ENCODE results near the gene CALHM3.
A peak's percentile ranks its signal among the peaks of the same experiment; 100 is the strongest.
"Not testable (repeated sequence)": the region's sequence is repeated elsewhere in the genome, so short reads cannot be mapped to it uniquely, and the experiment has no call there.

CALHM3 gene

GRCh38 chr10:103502849-103503660 is 24.0 kb upstream of the CALHM3 start:
- DNase-seq = no peak

DNA sequence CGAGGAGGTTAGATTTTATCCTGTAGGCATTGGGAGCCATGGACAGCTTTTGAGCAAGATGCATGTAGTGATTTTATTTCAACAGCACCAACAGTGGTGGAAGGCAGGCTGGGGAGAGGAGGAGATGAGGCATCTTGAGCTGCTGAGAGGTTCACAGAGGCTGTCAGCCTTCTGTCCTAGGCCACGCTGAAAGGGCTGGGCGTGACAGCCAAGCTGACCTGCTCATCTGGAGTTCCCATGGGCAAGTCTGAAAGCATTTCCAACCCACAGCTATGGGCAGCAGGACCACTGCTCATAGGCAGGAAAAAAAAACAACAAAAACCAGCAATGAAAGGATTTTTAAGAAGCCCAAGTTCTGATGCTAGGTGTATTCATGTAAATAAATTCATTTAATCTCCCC is 22.1 kb upstream of the CALHM3 start:
- no peak for DNase-seq

GRCh38 chr10:103500481-103500880 is 21.4 kb upstream of the CALHM3 start:
- no peak for DNase-seq

- DNase-seq = no peak
Measured at GRCh38 chr10:103499881-103500280, 20.8 kb upstream of the CALHM3 start.

GRCh38 chr10:103498936-103499638 is 20.0 kb upstream of the CALHM3 start:
- no peak for DNase-seq

- no peak for DNase-seq
Measured at GRCh38 chr10:103497161-103497915, 18.3 kb upstream of the CALHM3 start.

DNA sequence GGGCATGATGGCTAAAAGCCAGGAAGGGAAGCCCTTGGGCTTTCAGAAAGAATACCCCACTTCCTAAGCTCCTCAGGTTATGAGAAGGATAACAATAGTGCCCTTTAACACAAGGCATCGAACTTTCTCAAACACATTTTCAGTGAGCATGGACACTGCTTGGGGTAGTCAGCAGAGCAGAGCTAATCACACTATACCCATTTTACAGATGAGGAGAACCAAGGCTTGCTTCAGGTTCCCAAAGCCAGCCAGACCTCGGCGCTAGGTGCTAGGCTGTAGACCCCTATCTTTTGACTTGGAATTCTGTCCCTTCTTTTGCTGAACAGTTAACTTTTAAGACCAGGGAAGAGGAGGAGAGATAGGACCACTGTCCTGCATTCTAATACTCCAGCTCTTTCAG is 16.3 kb upstream of the CALHM3 start:
- DNase-seq = no peak

DNA sequence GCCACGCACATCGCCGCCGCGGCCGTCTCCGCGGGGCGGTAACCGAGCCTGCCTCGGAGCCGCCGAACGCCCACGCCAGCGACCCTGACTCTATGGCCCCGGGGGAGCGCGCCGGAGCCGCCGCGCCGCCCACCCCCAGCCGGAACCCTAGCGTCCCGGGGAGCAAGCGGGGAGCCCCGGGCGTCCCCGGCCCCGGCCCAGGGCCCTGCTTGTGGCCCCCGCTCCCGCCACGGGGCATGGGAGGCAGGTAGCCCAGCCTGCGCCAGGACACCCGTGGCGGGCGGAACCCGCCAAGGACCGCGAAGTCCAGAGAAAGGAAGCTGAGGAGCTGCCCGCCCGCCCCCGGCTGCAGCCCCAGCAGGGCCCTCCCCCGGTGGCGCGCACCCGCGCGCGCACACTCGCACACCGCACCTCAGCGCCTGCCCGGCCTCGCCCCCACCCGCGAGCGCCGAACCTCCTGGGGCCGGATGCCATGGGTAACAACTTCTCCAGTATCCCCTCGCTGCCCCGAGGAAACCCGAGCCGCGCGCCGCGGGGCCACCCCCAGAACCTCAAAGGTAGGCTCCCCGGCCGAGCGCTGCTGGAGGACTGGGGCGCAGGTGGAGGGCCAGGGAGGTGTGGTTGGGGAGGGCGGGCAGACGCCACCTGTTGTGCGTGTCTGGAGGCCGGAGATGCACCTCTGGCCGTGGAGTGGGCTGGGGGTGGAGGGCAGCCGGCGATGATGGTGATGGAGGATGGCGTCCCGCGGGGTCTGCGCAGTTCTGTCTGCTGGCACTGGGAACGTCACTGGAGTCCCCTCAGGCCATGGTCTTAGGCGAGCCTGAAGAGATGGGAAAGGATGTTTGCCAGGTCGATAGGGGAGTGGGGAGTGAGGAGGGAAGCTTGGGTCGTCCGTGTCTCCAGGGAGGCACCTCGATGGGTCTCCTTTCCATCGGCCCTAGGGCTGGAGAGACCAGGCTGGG is 15.2 kb upstream of the CALHM3 start:
- no peak for DNase-seq

DNA sequence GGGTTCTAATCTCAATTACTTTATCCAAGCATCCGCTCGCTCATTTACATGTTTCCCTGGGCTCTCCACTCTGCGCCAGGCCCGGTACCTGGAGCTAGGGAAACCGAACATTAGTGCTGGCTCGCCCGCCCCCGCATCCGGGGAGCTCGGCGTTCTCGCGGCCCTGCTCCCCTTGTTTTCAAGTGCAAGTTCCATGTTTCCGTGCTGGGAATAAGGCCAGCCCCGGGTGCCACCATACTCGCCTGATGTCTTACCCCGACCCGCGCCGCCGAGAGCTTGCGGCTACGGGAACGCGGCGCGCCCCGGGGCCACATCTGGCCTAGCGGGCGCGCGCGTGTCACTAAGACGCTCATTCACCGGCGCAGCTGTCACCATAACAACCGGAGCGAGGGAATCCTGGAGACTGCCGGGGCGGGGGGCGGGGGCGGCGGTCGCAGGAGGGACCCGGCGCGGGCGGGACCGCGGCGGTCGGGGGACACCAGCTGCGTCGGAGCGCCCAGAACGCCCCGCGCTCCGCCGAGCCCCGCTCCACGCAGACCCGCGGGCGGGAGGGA is 14.4 kb upstream of the CALHM3 start, which contains the start of gene NEURL1:
Gene NEURL1 (plus strand): TSS at position 344 of the 554 bp plus-strand sequence. CDS start 683 bp downstream, outside the sequence.
- DNase-seq = no peak

- DNase-seq = no peak
Measured at GRCh38 chr10:103492655-103493261, 13.7 kb upstream of the CALHM3 start.

DNA sequence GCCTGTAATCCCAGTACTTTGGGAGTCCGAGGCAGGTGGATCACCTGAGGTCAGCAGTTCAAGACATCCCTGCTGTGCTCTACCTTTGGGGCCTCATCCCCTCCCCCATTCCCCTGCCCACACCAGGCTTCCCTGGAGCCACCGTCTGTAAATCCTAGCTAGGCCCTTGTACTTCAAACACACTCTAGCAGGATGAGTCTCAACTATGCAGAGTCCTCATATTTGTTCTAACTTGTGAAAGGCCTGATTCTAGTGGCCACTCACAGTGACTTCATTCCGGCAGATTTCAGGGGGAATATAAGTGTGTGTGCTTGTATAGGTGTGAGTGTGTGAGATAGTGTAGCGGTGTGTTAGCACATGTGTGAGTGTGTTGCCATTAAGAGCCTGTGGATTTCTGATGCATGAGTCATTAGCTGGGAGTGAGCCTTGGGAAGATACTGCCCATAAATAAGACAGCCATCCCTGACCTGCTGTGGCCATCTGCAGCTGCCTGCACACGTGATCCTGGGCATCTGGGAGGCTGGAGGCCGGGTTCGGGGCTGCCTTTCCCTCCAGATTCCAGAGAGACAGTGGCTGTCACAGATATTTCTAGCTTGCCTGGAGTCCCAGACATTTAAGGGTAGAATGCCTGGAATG is 12.8 kb upstream of the CALHM3 start:
- DNase-seq = peak; percentile 94

DNA sequence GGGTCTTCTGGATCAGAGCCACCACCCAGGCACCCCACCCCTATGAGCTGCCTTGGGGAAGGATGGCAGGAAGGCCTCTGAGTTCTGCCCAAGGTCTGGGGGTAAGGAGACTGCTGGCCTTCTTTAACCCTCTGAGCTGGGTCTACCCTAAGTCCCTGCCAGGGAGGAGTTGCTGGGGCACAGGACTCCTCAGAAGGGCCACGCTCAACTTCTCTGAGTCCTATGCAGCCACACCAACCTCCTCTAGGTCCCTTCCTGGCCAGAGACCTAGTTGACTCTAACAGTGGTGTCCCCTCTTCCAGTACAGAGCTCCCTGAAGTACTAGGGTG is 11.9 kb upstream of the CALHM3 start:
- DNase-seq = no peak

GRCh38 chr10:103487410-103487708 is 8.3 kb upstream of the CALHM3 start:
- DNase-seq = no peak

GRCh38 chr10:103486635-103487409 is 7.8 kb upstream of the CALHM3 start:
- DNase-seq = not testable (repeated sequence)

DNA sequence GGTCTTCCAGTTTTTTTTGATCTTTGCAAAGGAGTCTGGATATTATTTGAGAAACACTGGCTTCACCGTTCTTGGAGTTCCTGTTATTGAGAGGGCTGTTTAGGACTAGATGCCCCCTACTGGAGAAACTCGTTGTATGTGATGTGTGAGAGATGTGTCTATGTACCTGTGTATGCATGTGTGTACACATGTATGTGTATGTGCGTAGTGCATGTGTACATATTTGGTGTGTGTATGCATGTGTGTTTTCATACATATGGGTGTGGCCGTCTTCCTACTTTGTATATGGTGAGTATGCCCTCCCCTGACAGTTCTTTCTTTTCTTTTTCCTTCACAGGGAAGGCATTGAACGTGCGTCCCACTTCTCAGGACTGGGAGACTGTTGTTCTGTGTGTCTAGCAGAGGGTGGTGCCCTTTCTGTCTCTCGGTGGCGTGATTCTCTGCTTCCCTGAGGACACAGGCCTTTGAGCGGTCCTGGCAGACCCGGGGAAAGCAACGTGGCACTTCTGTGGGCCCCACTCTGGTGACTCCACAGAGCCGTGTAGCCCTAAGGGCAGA is 3.0 kb upstream of the CALHM3 start:
- DNase-seq = peak; percentile 57

GRCh38 chr10:103480521-103480920 is 1.5 kb upstream of the CALHM3 start:
- no peak for DNase-seq

GRCh38 chr10:103478671-103479070 is 369 bp downstream of the CALHM3 start:
- DNase-seq = no peak

- no peak for DNase-seq
Measured at GRCh38 chr10:103476046-103476768, 2.8 kb downstream of the CALHM3 start.

DNA sequence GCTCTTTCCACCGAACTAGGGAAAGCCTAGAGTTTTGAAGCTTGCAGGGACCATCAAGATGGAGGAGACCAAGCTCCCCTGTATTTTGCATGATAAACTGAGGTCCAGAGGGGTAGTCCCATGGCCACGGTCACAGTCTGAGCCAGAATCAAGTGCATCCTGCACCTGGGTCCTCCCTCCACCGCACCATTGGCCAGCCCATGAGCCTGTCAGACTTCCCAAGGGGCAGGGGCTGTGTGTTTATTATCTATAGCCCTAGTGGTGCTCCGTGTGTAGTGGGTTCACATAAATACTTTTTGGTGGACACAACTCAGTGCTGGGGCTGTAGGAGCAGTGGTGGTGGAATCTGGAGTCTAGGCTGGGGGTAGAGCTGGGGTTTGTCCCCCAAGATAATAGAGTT is 3.6 kb downstream of the CALHM3 start:
- DNase-seq = no peak

- no peak for DNase-seq
Measured at GRCh38 chr10:103474077-103474476, 5.0 kb downstream of the CALHM3 start.
